AG04450 (cell line): ENCODE results near the gene MACC1. TPM values are rescaled to one million over a fixed set of nuclear protein-coding genes. Genes with fewer than 3 reads are reported as not detected.

Experiments used
- CTCF ChIA-PET: fragments of 300-600, 350-600 bp; formaldehyde crosslinking; extraction: SDS; loops from one replicate; lab custom pipeline; 2022; ENCODE audit warnings: antibody characterized with exemption, inconsistent platforms; lab: Charles Lee
- POLR2A ChIA-PET: fragments of 350-600 bp; formaldehyde crosslinking; extraction: SDS; loops from one replicate; lab custom pipeline; 2021; ENCODE audit warnings: antibody characterized with exemption, inconsistent platforms; lab: Yijun Ruan, JAX
- DNase-seq: peaks from one replicate; pipeline ENCODE4 v3.0.0-alpha.2; 2011; ENCODE audit warnings: low read depth, low spot score
- H3K27ac ChIP-seq: one replicate; pipeline ENCODE4 v1.5.1; 2012; ENCODE audit warnings: low read depth, low read length, control low read depth
- H3K27me3 ChIP-seq: one replicate; pipeline ENCODE4 v1.6.0; 2012; ENCODE audit warnings: low read length; ENCODE audit not compliant: control insufficient read depth, insufficient read depth
- H3K4me3 ChIP-seq: 2 replicates; pipeline ENCODE4 v1.5.1; 2011; ENCODE audit warnings: mild to moderate bottlenecking, low read depth, low read length, control low read depth
- H3K9me3 ChIP-seq: 2 replicates; pipeline ENCODE4 v1.5.1; 2012; ENCODE audit warnings: low read length; ENCODE audit not compliant: control insufficient read depth, insufficient read depth
- CTCF ChIP-seq: IDR thresholded peaks from 2 replicates; pipeline ENCODE4 v1.5.1; 2011; ENCODE audit warnings: low read depth, low read length, control low read depth, inconsistent platforms
- polyA plus RNA-seq: library from polyadenylated mRNA; depleted of rRNA; stranded (reverse); fragments of >200 nt; gene quantifications from 2 replicates; pipeline ENCODE4 v1.2.3, GENCODE V29; 2011

Gene MACC1
- polyA plus RNA-seq, 1 experiment: 0.07 TPM

GRCh38 chr7:20249376-20249775 is 32.2 kb upstream of the MACC1 start:
- DNase-seq: no peak
- no peak overlapping the region for H3K4me3 ChIP-seq
- no peak for TF ChIP-seq CTCF
- no peaks in the 10 kb centered on the region for H3K9me3 ChIP-seq
- CTCF ChIA-PET: no interaction called here
- POLR2A ChIA-PET: no interaction called here
- no peak overlapping the region for H3K27ac ChIP-seq
- H3K27me3 ChIP-seq: no peaks in the 10 kb centered on the region

GRCh38 chr7:20246236-20246635 is 29.1 kb upstream of the MACC1 start:
- DNase-seq: no peak
- no peak overlapping the region for H3K27ac ChIP-seq
- no peaks in the 10 kb centered on the region for H3K27me3 ChIP-seq
- ChIA-PET CTCF (interaction anchor here (1.1 kb wide), 1 partner anchor 264 kb away, joined by 3 read pairs; no protein-coding TSS in a partner anchor), POLR2A (no interaction called here)
- no peak overlapping the region for H3K4me3 ChIP-seq
- TF ChIP-seq CTCF: no peak
- no peaks in the 10 kb centered on the region for H3K9me3 ChIP-seq

GRCh38 chr7:20244334-20245120 is 27.3 kb upstream of the MACC1 start:
- Histone ChIP-seq H3K9me3 (no peaks in the 10 kb centered on the region), H3K4me3 (no peak overlapping the region), H3K27me3 (no peaks in the 10 kb centered on the region), H3K27ac (no peak overlapping the region)
- TF ChIP-seq CTCF: no peak
- CTCF ChIA-PET: interaction anchor here (0.6 kb wide), 1 partner anchor 198 kb away, joined by 4 read pairs; no protein-coding TSS in a partner anchor
- no peak for DNase-seq
- POLR2A ChIA-PET: no interaction called here

GRCh38 chr7:20241911-20242261 is 24.7 kb upstream of the MACC1 start:
- Histone ChIP-seq H3K27ac (no peak overlapping the region), H3K27me3 (no peaks in the 10 kb centered on the region), H3K4me3 (no peak overlapping the region), H3K9me3 (no peaks in the 10 kb centered on the region)
- TF ChIP-seq CTCF: no peak
- CTCF ChIA-PET: no interaction called here
- POLR2A ChIA-PET: no interaction called here
- DNase-seq: no peak

- TF ChIP-seq CTCF: no peak
- Histone ChIP-seq H3K4me3 (no peak overlapping the region), H3K9me3 (no peaks in the 10 kb centered on the region), H3K27me3 (no peaks in the 10 kb centered on the region), H3K27ac (no peak overlapping the region)
- CTCF ChIA-PET: interaction anchor here (0.6 kb wide), 1 partner anchor 194 kb away, joined by 3 read pairs; no protein-coding TSS in a partner anchor
- DNase-seq: no peak
- POLR2A ChIA-PET: no interaction called here
These were observed 24.2 kb upstream of the MACC1 start for GRCh38 chr7:20241194-20241910.
